Activated CD8-positive, alpha-beta T cell treated with anti-CD3 and anti-CD28 coated beads for 36 hours (primary cell): ENCODE measurements around the gene ELSPBP1. TPM values are rescaled to one million over a fixed set of nuclear protein-coding genes. Genes with fewer than 3 reads are reported as not detected.

ENCODE experiments used
- ATAC-seq: fragments of 200-7000 bp; cut with Tn5 transposase; one replicate; pipeline ENCODE4 v1.10.0; 2021; ENCODE audit warnings: mild to moderate bottlenecking, moderate library complexity
- CTCF ChIA-PET: fragments of 350-600 bp; sonication (Branson Sonifier 250); formaldehyde crosslinking; loops from one replicate; lab custom pipeline; 2021; ENCODE audit warnings: antibody characterized with exemption; lab: Charles Lee
- POLR2A ChIA-PET: fragments of 350-600 bp; sonication (Branson Sonifier 250); formaldehyde crosslinking; loops from one replicate; lab custom pipeline; 2021; ENCODE audit warnings: antibody characterized with exemption; lab: Charles Lee
- DNase-seq: peaks from one replicate; pipeline ENCODE4 v3.0.0-alpha.2; 2020
- H3K27ac Mint-ChIP-seq: one replicate; pipeline ENCODE4 v1.8.0; 2021; ENCODE audit warnings: mild to moderate bottlenecking, mixed read lengths
- H3K27me3 Mint-ChIP-seq: one replicate; pipeline ENCODE4 v1.8.0; 2021; ENCODE audit warnings: mixed read lengths
- H3K36me3 Mint-ChIP-seq: one replicate; pipeline ENCODE4 v1.8.0; 2021; ENCODE audit warnings: low read depth, mixed read lengths
- H3K4me1 Mint-ChIP-seq: one replicate; pipeline ENCODE4 v1.8.0; 2021; ENCODE audit warnings: low read depth, mixed read lengths
- H3K4me3 Mint-ChIP-seq: one replicate; pipeline ENCODE4 v1.8.0; 2021; ENCODE audit warnings: mild to moderate bottlenecking, moderate library complexity, mixed read lengths
- H3K9me3 Mint-ChIP-seq: one replicate; pipeline ENCODE4 v1.8.0; 2021; ENCODE audit warnings: mixed read lengths
- intact Hi-C: fragments of 100-400 bp; cut with micrococcal nuclease; formaldehyde crosslinking; loops from one replicate; pipeline ENCODE4 v1.10.0; 2022
- total RNA-seq, 2 experiments: library from RNA; stranded (reverse); gene quantifications; one replicate each; pipeline ENCODE4 v1.2.3, GENCODE V29; 2021
- TF ChIP-seq, protein P1 (sequence below): fragments of 200-600 bp; IDR thresholded peaks from one replicate; pipeline ENCODE4 v1.8.0; 2022; ENCODE audit warnings: antibody characterized with exemption, mild to moderate bottlenecking

ELSPBP1 gene
- total RNA-seq, 2 experiments from 2014 or later, result not detected

DNA sequence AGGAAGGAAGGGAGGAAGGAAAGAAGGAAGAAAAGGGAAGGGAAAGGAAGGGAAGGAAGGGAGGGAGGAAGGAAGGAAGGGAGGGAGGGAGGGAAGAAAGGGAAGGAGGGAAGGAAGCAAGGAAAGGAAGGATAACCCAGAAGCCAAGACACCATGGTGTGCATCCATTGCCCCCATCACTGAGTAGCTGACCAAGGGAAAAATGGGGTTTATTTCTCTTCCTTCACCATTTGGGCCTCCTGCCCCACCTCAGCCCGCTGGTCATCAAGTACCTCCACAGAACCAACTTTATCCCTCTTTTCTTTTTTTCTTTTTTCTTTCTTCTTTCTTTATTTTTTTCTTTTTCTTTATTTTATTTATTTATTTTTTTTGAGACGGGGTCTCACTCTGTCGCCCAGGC is 29.1 kb downstream of the ELSPBP1 start:
- intact Hi-C loops, result no loop called here
- Mint-ChIP-seq H3K27me3 (peaks cover 20% of the 10 kb centered on the region), H3K4me3 (no peak overlapping the region), H3K9me3 (no peaks in the 10 kb centered on the region), H3K27ac (no peak overlapping the region), H3K36me3 (no peaks in the 10 kb centered on the region), H3K4me1 (no peaks in the 10 kb centered on the region)
- ChIA-PET CTCF (no interaction called here), POLR2A (no interaction called here)
- ATAC-seq (no peak), DNase-seq (no peak)
- TF ChIP-seq, protein P1, sequence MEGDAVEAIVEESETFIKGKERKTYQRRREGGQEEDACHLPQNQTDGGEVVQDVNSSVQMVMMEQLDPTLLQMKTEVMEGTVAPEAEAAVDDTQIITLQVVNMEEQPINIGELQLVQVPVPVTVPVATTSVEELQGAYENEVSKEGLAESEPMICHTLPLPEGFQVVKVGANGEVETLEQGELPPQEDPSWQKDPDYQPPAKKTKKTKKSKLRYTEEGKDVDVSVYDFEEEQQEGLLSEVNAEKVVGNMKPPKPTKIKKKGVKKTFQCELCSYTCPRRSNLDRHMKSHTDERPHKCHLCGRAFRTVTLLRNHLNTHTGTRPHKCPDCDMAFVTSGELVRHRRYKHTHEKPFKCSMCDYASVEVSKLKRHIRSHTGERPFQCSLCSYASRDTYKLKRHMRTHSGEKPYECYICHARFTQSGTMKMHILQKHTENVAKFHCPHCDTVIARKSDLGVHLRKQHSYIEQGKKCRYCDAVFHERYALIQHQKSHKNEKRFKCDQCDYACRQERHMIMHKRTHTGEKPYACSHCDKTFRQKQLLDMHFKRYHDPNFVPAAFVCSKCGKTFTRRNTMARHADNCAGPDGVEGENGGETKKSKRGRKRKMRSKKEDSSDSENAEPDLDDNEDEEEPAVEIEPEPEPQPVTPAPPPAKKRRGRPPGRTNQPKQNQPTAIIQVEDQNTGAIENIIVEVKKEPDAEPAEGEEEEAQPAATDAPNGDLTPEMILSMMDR, result no peak

DNA sequence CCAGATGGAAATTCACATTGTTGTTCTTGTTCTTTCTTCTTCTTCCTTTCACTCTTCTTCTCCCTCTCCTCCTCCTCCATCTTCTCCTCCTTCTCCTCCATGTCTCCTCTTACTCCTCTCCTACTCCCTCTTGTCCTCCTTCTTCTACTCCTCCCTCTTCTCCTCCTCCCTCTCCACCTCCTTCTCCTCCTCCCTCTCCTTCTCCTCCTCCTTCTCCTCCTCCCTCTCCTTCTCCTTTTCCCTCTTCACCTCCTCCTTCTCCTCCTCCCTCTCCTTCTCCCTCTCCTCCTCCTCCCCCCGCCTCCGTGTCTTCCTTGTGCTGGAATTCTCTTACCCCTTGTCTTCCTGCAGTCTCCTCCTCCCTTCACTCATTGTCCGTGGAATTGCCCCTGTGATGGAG is 31.0 kb downstream of the ELSPBP1 start:
- H3K36me3 Mint-ChIP-seq, result no peaks in the 10 kb centered on the region
- H3K9me3 Mint-ChIP-seq, result no peaks in the 10 kb centered on the region
- TF ChIP-seq, protein P1, result no peak
- no peak overlapping the region for H3K4me3 Mint-ChIP-seq
- intact Hi-C loops, result no loop called here
- no peaks in the 10 kb centered on the region for H3K4me1 Mint-ChIP-seq
- ATAC-seq, result no peak
- ChIA-PET CTCF (no interaction called here), POLR2A (no interaction called here)
- DNase-seq, result no peak
- peaks cover 17% of the 10 kb centered on the region for H3K27me3 Mint-ChIP-seq
- no peak overlapping the region for H3K27ac Mint-ChIP-seq

DNA sequence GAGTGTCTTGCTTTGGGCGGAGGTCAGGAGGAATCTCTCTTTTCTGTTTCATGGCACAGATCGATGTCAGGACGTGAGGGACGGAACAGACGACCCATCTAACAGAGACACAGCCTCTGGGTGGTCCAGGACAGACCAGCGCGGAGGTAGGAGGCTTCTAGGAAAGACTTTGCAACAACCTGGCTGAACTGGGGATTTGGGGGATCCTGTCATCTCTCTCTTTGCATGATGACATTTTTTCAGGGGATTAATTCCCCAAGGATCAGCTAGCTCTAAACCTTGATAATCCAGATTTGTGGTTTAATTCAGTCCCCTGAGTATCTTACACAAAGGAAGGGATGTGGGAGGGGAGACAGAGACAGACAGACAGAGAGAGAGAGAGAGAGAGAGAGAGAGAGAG is 35.0 kb downstream of the ELSPBP1 start:
- Mint-ChIP-seq H3K4me1 (no peaks in the 10 kb centered on the region), H3K36me3 (no peaks in the 10 kb centered on the region), H3K27me3 (peaks cover 18% of the 10 kb centered on the region), H3K4me3 (no peak overlapping the region), H3K27ac (no peak overlapping the region), H3K9me3 (no peaks in the 10 kb centered on the region)
- intact Hi-C loops, result no loop called here
- no peak for ATAC-seq
- TF ChIP-seq, protein P1, result no peak
- ChIA-PET CTCF (interaction anchor here (1.0 kb wide), 1 partner anchor 74 kb away, joined by 3 read pairs; no protein-coding TSS in a partner anchor), POLR2A (no interaction called here)
- DNase-seq, result no peak

DNA sequence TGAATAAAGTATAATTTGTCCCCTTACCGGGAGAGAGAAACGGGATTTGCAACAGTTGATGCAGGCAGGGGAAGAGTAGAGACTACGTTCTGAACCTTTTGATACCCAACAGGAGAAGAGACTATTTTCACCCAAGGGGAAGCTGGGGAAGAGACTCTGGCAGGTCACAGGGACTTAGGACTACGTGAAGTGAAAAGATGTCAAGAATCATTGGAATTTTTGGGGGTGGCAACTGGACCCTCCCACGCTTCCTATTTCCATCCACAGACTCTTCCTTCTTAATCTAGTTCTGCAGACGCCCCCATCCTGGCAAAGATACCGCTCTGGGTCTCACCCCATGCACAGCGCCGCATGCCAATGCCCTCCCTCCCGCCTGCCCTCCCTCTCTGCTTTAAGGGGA is 35.6 kb downstream of the ELSPBP1 start:
- TF ChIP-seq, protein P1, result no peak
- H3K4me1 Mint-ChIP-seq, result no peaks in the 10 kb centered on the region
- ChIA-PET CTCF (interaction anchor here (1.0 kb wide), 1 partner anchor 73 kb away, joined by 3 read pairs; no protein-coding TSS in a partner anchor), POLR2A (no interaction called here)
- H3K27me3 Mint-ChIP-seq, result peaks cover 18% of the 10 kb centered on the region
- no peak overlapping the region for H3K27ac Mint-ChIP-seq
- ATAC-seq (no peak), DNase-seq (no peak)
- H3K36me3 Mint-ChIP-seq, result no peaks in the 10 kb centered on the region
- H3K4me3 Mint-ChIP-seq, result no peak overlapping the region
- intact Hi-C loops, result no loop called here
- no peaks in the 10 kb centered on the region for H3K9me3 Mint-ChIP-seq

DNA sequence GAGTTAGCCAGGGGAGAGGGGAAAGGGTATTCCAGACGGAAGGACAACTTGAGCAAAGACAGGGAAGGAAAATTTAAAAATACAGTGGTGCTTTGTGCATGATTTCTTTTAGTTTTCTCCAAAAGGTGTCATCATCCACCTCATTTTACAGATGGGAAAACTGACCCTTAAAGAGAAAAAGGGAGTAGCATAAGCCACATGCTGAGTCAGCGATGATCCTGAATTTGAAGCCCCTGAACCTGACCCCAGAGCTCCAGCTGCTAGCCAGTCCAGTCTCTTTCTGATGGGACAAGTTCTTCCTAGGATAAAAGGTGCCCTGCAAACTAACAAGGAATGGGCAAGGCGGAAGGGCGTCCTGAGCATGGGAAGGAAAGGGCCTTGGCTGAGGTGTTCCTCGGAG is 39.2 kb downstream of the ELSPBP1 start:
- ChIA-PET CTCF (interaction anchor here (1.3 kb wide), 1 partner anchor 119 kb away, joined by 3 read pairs; no protein-coding TSS in a partner anchor), POLR2A (no interaction called here)
- DNase-seq (no peak), ATAC-seq (no peak)
- TF ChIP-seq, protein P1, result no peak
- H3K4me1 Mint-ChIP-seq, result no peaks in the 10 kb centered on the region
- peaks cover 7% of the 10 kb centered on the region for H3K9me3 Mint-ChIP-seq
- intact Hi-C loops, result no loop called here
- H3K36me3 Mint-ChIP-seq, result peaks cover 2% of the 10 kb centered on the region
- H3K4me3 Mint-ChIP-seq, result no peak overlapping the region
- peaks cover 10% of the 10 kb centered on the region for H3K27me3 Mint-ChIP-seq
- no peak overlapping the region for H3K27ac Mint-ChIP-seq
